DMS53 treated with DMSO at 0.1 percent for 48 hours (cell line): ENCODE data around the gene NXN.
"Not testable (repeated sequence)": the region's sequence is repeated elsewhere in the genome, so short reads cannot be mapped to it uniquely, and the experiment has no call there.

Experiments used
- DNase-seq: peaks from one replicate; lab custom pipeline; 2025; ENCODE audit not compliant: unreplicated experiment; lab: John Stamatoyannopoulos, UW

Gene NXN

GRCh38 chr17:923633-924032 is 55.9 kb downstream of the NXN start:
- DNase-seq = no peak

- DNase-seq = no peak
Measured at GRCh38 chr17:921161-921560, 58.4 kb downstream of the NXN start.

- DNase-seq = no peak
Measured at GRCh38 chr17:920190-920589, 59.4 kb downstream of the NXN start.

GRCh38 chr17:917941-918740 is 61.4 kb downstream of the NXN start:
- no peak for DNase-seq

GRCh38 chr17:917391-917811 is 62.2 kb downstream of the NXN start:
- no peak for DNase-seq

- DNase-seq = no peak
Measured at GRCh38 chr17:916315-916714, 63.3 kb downstream of the NXN start.

- no peak for DNase-seq
Measured at GRCh38 chr17:915538-916201, 63.9 kb downstream of the NXN start.

- no peak for DNase-seq
Measured at GRCh38 chr17:914561-914960, 65.0 kb downstream of the NXN start.

GRCh38 chr17:913207-913606 is 66.4 kb downstream of the NXN start:
- DNase-seq = no peak

- no peak for DNase-seq
Measured at GRCh38 chr17:909642-910323, 69.8 kb downstream of the NXN start.

GRCh38 chr17:907725-908124 is 71.9 kb downstream of the NXN start:
- no peak for DNase-seq

GRCh38 chr17:905708-906107 is 73.9 kb downstream of the NXN start:
- not testable (repeated sequence) for DNase-seq

- no peak for DNase-seq
Measured at GRCh38 chr17:903691-904481, 75.7 kb downstream of the NXN start.

- no peak for DNase-seq
Measured at GRCh38 chr17:902463-902862, 77.1 kb downstream of the NXN start.

- DNase-seq = no peak
Measured at GRCh38 chr17:901964-902363, 77.6 kb downstream of the NXN start.

- DNase-seq = no peak
Measured at GRCh38 chr17:901191-901950, 78.2 kb downstream of the NXN start.

- no peak for DNase-seq
Measured at GRCh38 chr17:900336-900934, 79.1 kb downstream of the NXN start.

GRCh38 chr17:897970-898619 is 81.5 kb downstream of the NXN start:
- DNase-seq = no peak

- DNase-seq = no peak
Measured at GRCh38 chr17:896953-897661, 82.5 kb downstream of the NXN start.
